Osteocyte (in vitro differentiated cells): ENCODE measurements around the gene TBX21. TPM values are rescaled to one million over a fixed set of nuclear protein-coding genes. Genes with fewer than 3 reads are reported as not detected.
A peak's percentile ranks its signal among the peaks of the same experiment; 100 is the strongest.
"Not testable (repeated sequence)": the region's sequence is repeated elsewhere in the genome, so short reads cannot be mapped to it uniquely, and the experiment has no call there.

ENCODE experiments used
- DNase-seq: peaks from one replicate; pipeline ENCODE4 v3.0.0; 2021; ENCODE audit warnings: mixed read lengths; ENCODE audit not compliant: unreplicated experiment; ENCODE audit errors: extremely low spot score
- H3K27ac Mint-ChIP-seq: one replicate; pipeline ENCODE4 v1.8.0; 2021; ENCODE audit warnings: mild to moderate bottlenecking, mixed read lengths; ENCODE audit not compliant: unreplicated experiment
- H3K27me3 Mint-ChIP-seq: one replicate; pipeline ENCODE4 v1.8.0; 2021; ENCODE audit warnings: mixed read lengths; ENCODE audit not compliant: unreplicated experiment
- H3K36me3 Mint-ChIP-seq: one replicate; pipeline ENCODE4 v1.8.0; 2021; ENCODE audit warnings: mixed read lengths; ENCODE audit not compliant: unreplicated experiment
- H3K4me1 Mint-ChIP-seq: one replicate; pipeline ENCODE4 v1.8.0; 2021; ENCODE audit warnings: mixed read lengths; ENCODE audit not compliant: unreplicated experiment
- H3K4me3 Mint-ChIP-seq: one replicate; pipeline ENCODE4 v1.8.0; 2021; ENCODE audit warnings: mild to moderate bottlenecking, moderate library complexity, mixed read lengths; ENCODE audit not compliant: unreplicated experiment
- H3K9me3 Mint-ChIP-seq: one replicate; pipeline ENCODE4 v1.8.0; 2021; ENCODE audit warnings: mixed read lengths; ENCODE audit not compliant: unreplicated experiment
- total RNA-seq: library from RNA; stranded (reverse); gene quantifications from 2 replicates; pipeline ENCODE4 v1.2.1, GENCODE V29; 2021
- TF ChIP-seq, protein P1 (sequence below): fragments of 200-600 bp; sonication (generic); IDR thresholded peaks from 2 replicates; pipeline ENCODE4 v1.5.0; 2021; ENCODE audit warnings: antibody characterized with exemption, mild to moderate bottlenecking, moderate library complexity

TBX21 gene
- total RNA-seq, 1 donor from 2014 or later, result not detected

DNA sequence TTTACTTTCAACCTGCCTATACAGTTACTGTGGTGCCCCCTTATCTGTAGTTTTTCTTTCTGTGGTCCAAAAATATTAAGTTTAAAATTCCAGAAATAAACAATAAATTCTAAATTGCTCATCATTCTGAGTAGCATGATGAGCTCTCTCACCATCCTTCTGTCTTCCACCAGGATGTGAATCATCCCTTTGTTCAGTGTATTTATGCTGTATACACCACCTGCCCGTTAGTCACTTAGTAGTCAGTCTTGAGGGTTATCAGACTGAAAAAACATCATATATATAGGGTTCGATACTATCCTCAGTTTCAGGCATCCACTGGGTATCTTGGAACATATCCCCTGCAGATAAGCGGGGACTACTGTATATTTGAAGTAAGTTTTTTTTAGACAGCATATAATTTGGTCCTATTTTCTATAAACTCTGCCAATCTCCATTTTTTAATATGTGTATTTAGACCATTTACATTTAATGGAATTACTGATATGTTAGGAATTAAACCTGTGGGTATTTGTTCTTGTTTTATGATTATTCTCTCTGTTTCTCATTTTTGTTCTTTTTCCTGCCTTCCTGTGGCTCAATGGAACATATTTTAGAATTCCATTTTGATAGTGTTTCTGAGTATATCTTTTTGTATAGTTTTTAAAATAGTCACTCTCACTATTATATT, 31.0 kb downstream of the TBX21 start:
- TF ChIP-seq, protein P1, sequence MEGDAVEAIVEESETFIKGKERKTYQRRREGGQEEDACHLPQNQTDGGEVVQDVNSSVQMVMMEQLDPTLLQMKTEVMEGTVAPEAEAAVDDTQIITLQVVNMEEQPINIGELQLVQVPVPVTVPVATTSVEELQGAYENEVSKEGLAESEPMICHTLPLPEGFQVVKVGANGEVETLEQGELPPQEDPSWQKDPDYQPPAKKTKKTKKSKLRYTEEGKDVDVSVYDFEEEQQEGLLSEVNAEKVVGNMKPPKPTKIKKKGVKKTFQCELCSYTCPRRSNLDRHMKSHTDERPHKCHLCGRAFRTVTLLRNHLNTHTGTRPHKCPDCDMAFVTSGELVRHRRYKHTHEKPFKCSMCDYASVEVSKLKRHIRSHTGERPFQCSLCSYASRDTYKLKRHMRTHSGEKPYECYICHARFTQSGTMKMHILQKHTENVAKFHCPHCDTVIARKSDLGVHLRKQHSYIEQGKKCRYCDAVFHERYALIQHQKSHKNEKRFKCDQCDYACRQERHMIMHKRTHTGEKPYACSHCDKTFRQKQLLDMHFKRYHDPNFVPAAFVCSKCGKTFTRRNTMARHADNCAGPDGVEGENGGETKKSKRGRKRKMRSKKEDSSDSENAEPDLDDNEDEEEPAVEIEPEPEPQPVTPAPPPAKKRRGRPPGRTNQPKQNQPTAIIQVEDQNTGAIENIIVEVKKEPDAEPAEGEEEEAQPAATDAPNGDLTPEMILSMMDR, result no peak
- Mint-ChIP-seq H3K4me1 (no peaks in the 10 kb centered on the region), H3K36me3 (no peaks in the 10 kb centered on the region), H3K27ac (no peak overlapping the region), H3K4me3 (no peak overlapping the region), H3K9me3 (peaks cover 22% of the 10 kb centered on the region), H3K27me3 (peaks cover 50% of the 10 kb centered on the region)
- no peak for DNase-seq

DNA sequence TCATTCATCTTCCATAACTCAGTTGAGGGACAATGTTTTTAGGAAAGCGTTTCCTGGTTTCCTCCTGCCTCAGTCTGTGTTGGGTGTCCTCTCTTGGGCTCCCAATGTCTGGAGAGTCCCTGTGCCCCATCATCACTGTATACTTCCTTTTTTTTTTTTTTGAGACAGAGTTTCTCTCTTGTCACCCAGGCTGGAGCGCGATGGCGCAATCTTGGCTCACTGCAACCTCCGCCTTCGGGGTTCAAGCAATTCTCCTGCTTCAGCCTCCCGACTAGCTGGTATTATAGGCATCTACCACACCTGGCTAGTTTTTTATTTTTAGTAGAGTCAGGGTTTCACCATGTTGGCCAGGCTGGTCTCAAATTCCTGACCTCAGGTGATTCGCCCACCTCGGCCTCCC, 40.6 kb downstream of the TBX21 start:
- not testable (repeated sequence) for H3K4me3 Mint-ChIP-seq, H3K4me1 Mint-ChIP-seq, H3K36me3 Mint-ChIP-seq, H3K27ac Mint-ChIP-seq
- peak; percentile 72 for DNase-seq
- peaks cover 13% of the 10 kb centered on the region for H3K9me3 Mint-ChIP-seq
- H3K27me3 Mint-ChIP-seq, result peaks cover 46% of the 10 kb centered on the region

DNA sequence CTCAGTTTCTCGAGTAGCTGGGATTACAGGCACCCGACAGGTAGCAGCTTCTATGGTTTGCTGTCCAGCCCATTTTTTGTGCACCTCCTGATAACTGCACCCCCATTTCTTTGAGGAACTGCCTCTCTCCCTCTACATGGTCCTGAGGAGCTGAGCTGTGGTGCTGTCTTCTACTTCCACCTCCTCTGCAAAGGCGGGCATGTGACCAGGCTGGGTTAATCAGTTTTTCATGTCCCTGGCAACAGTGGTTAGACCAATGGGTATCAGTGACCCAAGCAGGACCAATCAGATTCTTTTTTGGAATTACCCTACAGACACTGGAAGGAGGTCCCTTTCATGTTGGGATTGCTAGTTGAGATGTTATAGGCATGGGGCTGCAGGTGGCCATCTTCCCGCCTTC, 41.3 kb downstream of the TBX21 start:
- Mint-ChIP-seq H3K4me3 (no peak overlapping the region), H3K27ac (no peak overlapping the region), H3K4me1 (no peaks in the 10 kb centered on the region), H3K36me3 (no peaks in the 10 kb centered on the region), H3K9me3 (peaks cover 6% of the 10 kb centered on the region), H3K27me3 (peaks cover 39% of the 10 kb centered on the region)
- TF ChIP-seq, protein P1, result no peak
- peak; percentile 51 for DNase-seq

DNA sequence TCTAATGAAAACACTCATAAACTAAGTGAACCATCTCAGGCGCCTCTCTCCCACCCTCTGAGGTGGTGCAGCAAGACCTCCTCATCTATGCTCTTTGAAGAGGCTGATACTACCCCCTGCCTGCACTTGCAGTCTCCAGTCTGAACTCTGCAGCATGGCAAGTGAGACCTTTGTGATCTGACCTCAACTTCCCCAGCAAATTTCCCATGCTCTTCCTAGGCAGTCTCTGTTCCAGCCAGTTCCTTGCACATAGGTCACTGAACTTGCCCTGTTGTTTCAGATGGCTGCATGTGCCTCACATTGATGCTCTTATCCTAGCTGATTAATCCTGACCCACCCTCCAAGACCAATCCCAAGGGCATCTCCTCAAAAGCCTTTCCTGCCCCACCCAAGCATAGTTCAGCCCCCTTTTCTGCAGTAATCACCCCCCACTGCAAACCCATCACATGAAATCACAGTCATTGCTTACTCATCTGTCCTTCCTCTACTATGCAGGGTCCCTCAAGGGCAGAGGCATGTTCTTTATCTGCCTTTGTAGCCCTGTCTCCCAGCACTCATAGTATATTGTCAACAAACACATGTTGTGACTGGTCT, 42.0 kb downstream of the TBX21 start:
- Mint-ChIP-seq H3K27me3 (peaks cover 35% of the 10 kb centered on the region), H3K4me3 (no peak overlapping the region), H3K4me1 (no peaks in the 10 kb centered on the region), H3K36me3 (no peaks in the 10 kb centered on the region), H3K9me3 (peaks cover 4% of the 10 kb centered on the region), H3K27ac (no peak overlapping the region)
- DNase-seq, result peak; percentile 42
- TF ChIP-seq, protein P1, result no peak

DNA sequence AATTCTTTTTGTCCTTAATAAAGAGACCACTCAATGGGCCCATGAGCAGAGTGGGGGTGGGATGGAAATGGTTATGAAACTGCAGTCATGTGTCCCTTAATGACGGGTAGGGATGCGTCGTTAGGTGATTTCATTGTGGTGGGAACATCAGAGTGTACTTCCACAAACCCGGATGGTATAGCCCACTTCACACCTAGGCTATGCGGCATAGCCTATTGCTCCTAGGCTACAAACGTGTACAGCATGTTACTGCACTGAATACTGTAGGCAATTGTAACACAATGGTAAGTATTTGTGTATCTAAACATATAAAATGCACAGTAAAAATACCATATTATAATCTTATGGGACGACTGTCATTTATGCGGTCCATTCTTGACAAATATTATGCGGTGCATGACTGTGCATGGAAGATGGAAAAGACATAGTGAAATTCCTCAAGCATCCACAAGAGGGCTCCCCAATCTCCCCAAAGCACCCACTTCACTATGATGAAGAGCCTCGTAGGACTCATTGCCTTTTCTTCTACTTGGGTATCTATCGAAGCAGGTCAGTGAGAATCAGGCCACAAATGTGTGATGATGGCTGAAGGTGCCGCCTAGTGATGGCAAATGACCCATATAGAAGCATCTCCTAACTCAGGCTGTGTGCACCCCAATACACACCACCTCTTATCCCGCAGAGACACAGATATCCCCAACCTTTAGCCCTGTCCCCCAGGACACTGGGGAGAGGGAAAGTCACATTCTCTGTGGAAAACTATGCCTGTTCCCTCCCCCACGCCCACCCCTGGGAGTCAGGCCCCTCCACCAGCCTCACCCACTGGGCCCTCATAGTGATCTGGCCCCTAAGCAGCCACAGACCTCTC, 43.5 kb downstream of the TBX21 start:
- TF ChIP-seq, protein P1, result peak; percentile 74
- peaks cover 44% of the 10 kb centered on the region for H3K27me3 Mint-ChIP-seq
- no peak overlapping the region for H3K4me3 Mint-ChIP-seq
- no peak overlapping the region for H3K27ac Mint-ChIP-seq
- no peaks in the 10 kb centered on the region for H3K36me3 Mint-ChIP-seq
- no peaks in the 10 kb centered on the region for H3K9me3 Mint-ChIP-seq
- no peaks in the 10 kb centered on the region for H3K4me1 Mint-ChIP-seq
- DNase-seq, result peak; percentile 68
